Fibroblast of lung (primary cell): ENCODE measurements around the gene TMEM132D. TPM values are rescaled to one million over a fixed set of nuclear protein-coding genes. Genes with fewer than 3 reads are reported as not detected.

Experiments used
- DNase-seq, 2 donors: peaks; one replicate each; pipeline versions ENCODE4 v3.0.0 to v3.0.0-alpha.2; 2010; ENCODE audit warnings: low read depth in 2 of 2
- H2AFZ ChIP-seq: 2 replicates; pipeline ENCODE4 v1.5.1; 2012; ENCODE audit warnings: low read length, control low read depth, inconsistent platforms
- H3K27ac ChIP-seq: 2 replicates; pipeline ENCODE4 v1.5.1; 2011; ENCODE audit warnings: low read length, control low read depth; ENCODE audit not compliant: insufficient read depth
- H3K27me3 ChIP-seq: 2 replicates; pipeline ENCODE4 v1.5.1; 2011; ENCODE audit warnings: mild to moderate bottlenecking, low read length; ENCODE audit not compliant: control insufficient read depth, insufficient read depth
- H3K36me3 ChIP-seq: 2 replicates; pipeline ENCODE4 v1.5.1; 2011; ENCODE audit warnings: low read length; ENCODE audit not compliant: control insufficient read depth, insufficient read depth
- H3K4me1 ChIP-seq: 2 replicates; pipeline ENCODE4 v1.5.1; 2011; ENCODE audit warnings: low read length; ENCODE audit not compliant: control insufficient read depth, insufficient read depth; ENCODE audit errors: extremely low read depth
- H3K4me2 ChIP-seq: 2 replicates; pipeline ENCODE4 v1.5.1; 2011; ENCODE audit warnings: low read length, control low read depth; ENCODE audit not compliant: insufficient read depth; ENCODE audit errors: extremely low read depth
- H3K4me3 ChIP-seq, 4 experiments: fragments of 200-600 bp in 1 of 4; sonication (generic) in 1 of 4; replicated peaks in 1 of 4; 2 replicates each; pipeline ENCODE4 v1.5.1; 2011 to 2016; ENCODE audit warnings: low read length in 4 of 4, low read depth in 3 of 4, mild to moderate bottlenecking in 3 of 4, control low read depth in 2 of 4, inconsistent platforms in 1 of 4, mixed read lengths in 1 of 4; ENCODE audit not compliant: insufficient read depth in 1 of 4; ENCODE audit errors: control extremely low read depth in 1 of 4
- H3K79me2 ChIP-seq: 2 replicates; pipeline ENCODE4 v1.5.1; 2012; ENCODE audit warnings: mild to moderate bottlenecking, low read length, inconsistent platforms; ENCODE audit not compliant: control insufficient read depth, insufficient read depth
- H3K9ac ChIP-seq: 2 replicates; pipeline ENCODE4 v1.5.1; 2011; ENCODE audit warnings: mild to moderate bottlenecking, low read length, control low read depth; ENCODE audit not compliant: insufficient read depth
- H3K9me3 ChIP-seq: 2 replicates; pipeline ENCODE4 v1.5.1; 2012; ENCODE audit warnings: low read depth, low read length; ENCODE audit not compliant: control insufficient read depth, insufficient read depth
- H4K20me1 ChIP-seq: 2 replicates; pipeline ENCODE4 v1.5.1; 2011; ENCODE audit warnings: low read length; ENCODE audit not compliant: control insufficient read depth, insufficient read depth; ENCODE audit errors: extremely low read depth
- EZH2 ChIP-seq: IDR thresholded peaks from 2 replicates; pipeline ENCODE4 v1.5.1; 2012; ENCODE audit warnings: low read length, control low read depth, mild to moderate bottlenecking; ENCODE audit errors: missing control alignments
- polyA plus RNA-seq, 2 donors: library from polyadenylated mRNA; depleted of rRNA in 1 of 2; stranded (reverse) in 1 of 2; unstranded in 1 of 2; fragments of >200 nt; gene quantifications; 2 replicates each; pipeline ENCODE4 v1.2.1, GENCODE V29; 2011 to 2012; ENCODE audit warnings: missing spikeins in 1 of 2
- total RNA-seq: library from RNA; depleted of rRNA; stranded (reverse); fragments of >200 nt; gene quantifications from 2 replicates; pipeline ENCODE4 v1.2.1, GENCODE V29; 2014
- TF ChIP-seq, protein P1 (sequence below), 2 donors: IDR thresholded peaks in 1 of 2; conservative IDR thresholded peaks in 1 of 2; 1 replicate in 1 of 2; 2 replicates in 1 of 2; pipeline ENCODE4 v1.5.1; 2011 to 2012; ENCODE audit warnings: low read length in 2 of 2, control low read depth in 1 of 2, inconsistent platforms in 1 of 2, low read depth in 1 of 2, mild to moderate bottlenecking in 1 of 2

TMEM132D gene
- total and polyA plus RNA-seq, 2 donors (not counting 1 experiment from before 2014, with no cell fraction given) = not detected

- H4K20me1 ChIP-seq = no peaks in the 10 kb centered on the region
- no peak overlapping the region for H2AFZ ChIP-seq
- no peak overlapping the region for H3K4me3 ChIP-seq
- DNase-seq = no peak
- H3K27ac ChIP-seq = no peak overlapping the region
- H3K27me3 ChIP-seq = no peaks in the 10 kb centered on the region
- no peaks in the 10 kb centered on the region for H3K4me1 ChIP-seq
- no peak for TF ChIP-seq EZH2
- TF ChIP-seq, protein P1, sequence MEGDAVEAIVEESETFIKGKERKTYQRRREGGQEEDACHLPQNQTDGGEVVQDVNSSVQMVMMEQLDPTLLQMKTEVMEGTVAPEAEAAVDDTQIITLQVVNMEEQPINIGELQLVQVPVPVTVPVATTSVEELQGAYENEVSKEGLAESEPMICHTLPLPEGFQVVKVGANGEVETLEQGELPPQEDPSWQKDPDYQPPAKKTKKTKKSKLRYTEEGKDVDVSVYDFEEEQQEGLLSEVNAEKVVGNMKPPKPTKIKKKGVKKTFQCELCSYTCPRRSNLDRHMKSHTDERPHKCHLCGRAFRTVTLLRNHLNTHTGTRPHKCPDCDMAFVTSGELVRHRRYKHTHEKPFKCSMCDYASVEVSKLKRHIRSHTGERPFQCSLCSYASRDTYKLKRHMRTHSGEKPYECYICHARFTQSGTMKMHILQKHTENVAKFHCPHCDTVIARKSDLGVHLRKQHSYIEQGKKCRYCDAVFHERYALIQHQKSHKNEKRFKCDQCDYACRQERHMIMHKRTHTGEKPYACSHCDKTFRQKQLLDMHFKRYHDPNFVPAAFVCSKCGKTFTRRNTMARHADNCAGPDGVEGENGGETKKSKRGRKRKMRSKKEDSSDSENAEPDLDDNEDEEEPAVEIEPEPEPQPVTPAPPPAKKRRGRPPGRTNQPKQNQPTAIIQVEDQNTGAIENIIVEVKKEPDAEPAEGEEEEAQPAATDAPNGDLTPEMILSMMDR (conservative IDR thresholded peaks at IDR 0.05 in 1 of 2, IDR thresholded peaks at IDR 0.05 in 1 of 2; ENCODE audit: low read depth in 1 of 2, low read length in 2 of 2) = no peak
- H3K9me3 ChIP-seq = no peaks in the 10 kb centered on the region
- H3K9ac ChIP-seq = no peak overlapping the region
- H3K36me3 ChIP-seq = no peaks in the 10 kb centered on the region
- H3K79me2 ChIP-seq = no peaks in the 10 kb centered on the region
- H3K4me2 ChIP-seq = no peak overlapping the region
These were observed 365.7 kb downstream of the TMEM132D start for GRCh38 chr12:129538137-129538536.

DNA sequence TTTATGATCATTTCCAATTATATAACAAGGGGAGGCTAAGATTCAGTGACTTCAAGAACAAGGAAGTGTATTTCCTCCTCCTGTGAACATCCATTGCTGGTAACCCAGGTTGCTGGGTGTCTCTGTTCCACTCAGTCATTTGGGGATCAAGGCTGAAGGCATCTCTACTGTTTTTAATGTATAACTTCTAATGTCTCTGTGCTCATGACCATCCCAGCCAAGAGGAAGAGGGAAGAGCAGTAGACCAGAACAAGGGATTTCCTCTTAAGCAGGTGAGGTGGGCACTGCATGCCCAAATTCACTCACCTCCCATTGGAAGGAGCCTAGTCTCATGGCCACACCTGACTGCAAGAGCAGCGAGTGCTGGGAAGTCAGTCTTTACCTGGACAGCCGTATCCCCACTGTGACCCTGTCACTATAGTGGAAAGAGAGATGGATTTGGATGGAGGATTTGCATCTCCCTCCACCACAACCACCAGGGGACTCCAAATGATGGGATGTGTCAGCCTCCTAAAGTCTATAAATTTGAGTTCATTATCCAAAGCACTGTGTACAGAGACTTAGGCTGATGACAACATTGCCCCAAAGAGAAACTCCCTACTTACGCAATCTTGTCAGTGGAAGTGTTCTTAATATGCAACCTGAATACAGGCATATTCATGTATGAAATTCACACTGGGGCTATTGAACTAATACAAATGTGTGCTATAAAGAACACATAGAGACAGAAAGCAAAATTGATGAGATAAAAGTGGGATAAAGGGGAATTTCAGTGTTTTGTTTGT, 368.7 kb downstream of the TMEM132D start:
- H2AFZ ChIP-seq = no peak overlapping the region
- no peaks in the 10 kb centered on the region for H3K4me1 ChIP-seq
- H3K27ac ChIP-seq = no peak overlapping the region
- no peaks in the 10 kb centered on the region for H3K9me3 ChIP-seq
- H3K27me3 ChIP-seq = no peaks in the 10 kb centered on the region
- H4K20me1 ChIP-seq = no peaks in the 10 kb centered on the region
- H3K4me2 ChIP-seq = no peak overlapping the region
- TF ChIP-seq, protein P1 (conservative IDR thresholded peaks at IDR 0.05 in 1 of 2, IDR thresholded peaks at IDR 0.05 in 1 of 2; ENCODE audit: low read depth in 1 of 2, low read length in 2 of 2) = no peak
- TF ChIP-seq EZH2 = no peak
- DNase-seq = no peak
- H3K4me3 ChIP-seq = no peak overlapping the region
- H3K9ac ChIP-seq = no peak overlapping the region
- H3K36me3 ChIP-seq = no peaks in the 10 kb centered on the region
- H3K79me2 ChIP-seq = no peaks in the 10 kb centered on the region

GRCh38 chr12:129532707-129533499, 370.9 kb downstream of the TMEM132D start:
- no peaks in the 10 kb centered on the region for H3K79me2 ChIP-seq
- no peaks in the 10 kb centered on the region for H3K9me3 ChIP-seq
- H3K27ac ChIP-seq = no peak overlapping the region
- no peak overlapping the region for H3K4me2 ChIP-seq
- no peaks in the 10 kb centered on the region for H3K4me1 ChIP-seq
- H3K4me3 ChIP-seq = no peak overlapping the region
- no peaks in the 10 kb centered on the region for H3K27me3 ChIP-seq
- H4K20me1 ChIP-seq = no peaks in the 10 kb centered on the region
- TF ChIP-seq, protein P1 (conservative IDR thresholded peaks at IDR 0.05 in 1 of 2, IDR thresholded peaks at IDR 0.05 in 1 of 2; ENCODE audit: low read depth in 1 of 2, low read length in 2 of 2) = no peak
- no peak for TF ChIP-seq EZH2
- no peaks in the 10 kb centered on the region for H3K36me3 ChIP-seq
- no peak overlapping the region for H2AFZ ChIP-seq
- no peak for DNase-seq
- no peak overlapping the region for H3K9ac ChIP-seq
